ENCODE data around the gene ARID5A.

DNA sequence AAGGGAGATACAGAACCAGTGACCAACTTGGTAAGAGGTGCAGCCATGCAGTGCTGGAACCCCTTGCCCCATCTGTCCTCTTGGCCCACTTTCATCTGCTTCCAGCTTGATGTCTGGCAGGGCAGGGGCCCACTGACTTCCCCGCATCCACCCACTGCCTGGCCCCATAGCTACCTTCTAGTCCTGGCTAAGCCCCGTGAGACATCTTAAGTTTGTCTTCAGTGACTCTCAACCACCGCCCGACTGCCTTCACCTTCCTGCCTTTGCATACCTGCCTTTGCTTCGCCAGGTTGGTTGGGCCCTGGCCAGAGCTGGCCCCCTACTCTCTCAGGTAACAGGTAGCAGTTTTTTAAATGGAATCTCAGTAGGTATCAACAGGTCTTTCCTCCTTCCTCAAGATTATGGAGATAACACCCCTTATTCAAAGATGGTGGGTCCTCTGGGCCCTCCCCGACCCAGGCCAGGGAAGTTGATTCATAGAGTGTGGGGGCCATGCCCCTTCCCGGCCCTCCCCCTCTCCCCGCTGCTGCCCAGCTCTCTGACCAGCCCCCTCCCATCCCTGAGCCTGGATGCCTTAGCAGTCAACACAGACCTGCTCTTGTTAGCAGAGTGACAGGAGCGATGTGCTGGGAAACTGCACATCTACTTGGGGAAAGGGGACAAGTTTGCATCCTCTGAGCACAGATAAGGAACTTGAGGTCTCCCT, 2.8 kb downstream of the ARID5A start:
- TF ChIP-seq, protein P1, sequence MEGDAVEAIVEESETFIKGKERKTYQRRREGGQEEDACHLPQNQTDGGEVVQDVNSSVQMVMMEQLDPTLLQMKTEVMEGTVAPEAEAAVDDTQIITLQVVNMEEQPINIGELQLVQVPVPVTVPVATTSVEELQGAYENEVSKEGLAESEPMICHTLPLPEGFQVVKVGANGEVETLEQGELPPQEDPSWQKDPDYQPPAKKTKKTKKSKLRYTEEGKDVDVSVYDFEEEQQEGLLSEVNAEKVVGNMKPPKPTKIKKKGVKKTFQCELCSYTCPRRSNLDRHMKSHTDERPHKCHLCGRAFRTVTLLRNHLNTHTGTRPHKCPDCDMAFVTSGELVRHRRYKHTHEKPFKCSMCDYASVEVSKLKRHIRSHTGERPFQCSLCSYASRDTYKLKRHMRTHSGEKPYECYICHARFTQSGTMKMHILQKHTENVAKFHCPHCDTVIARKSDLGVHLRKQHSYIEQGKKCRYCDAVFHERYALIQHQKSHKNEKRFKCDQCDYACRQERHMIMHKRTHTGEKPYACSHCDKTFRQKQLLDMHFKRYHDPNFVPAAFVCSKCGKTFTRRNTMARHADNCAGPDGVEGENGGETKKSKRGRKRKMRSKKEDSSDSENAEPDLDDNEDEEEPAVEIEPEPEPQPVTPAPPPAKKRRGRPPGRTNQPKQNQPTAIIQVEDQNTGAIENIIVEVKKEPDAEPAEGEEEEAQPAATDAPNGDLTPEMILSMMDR (IDR thresholded peaks at IDR 0.05; ENCODE audit: insufficient read depth, low read length): no peak
- no peak for TF ChIP-seq POLR2AphosphoS5 (IDR thresholded peaks at IDR 0.05; ENCODE audit: low read depth)
- TF ChIP-seq, protein P2, sequence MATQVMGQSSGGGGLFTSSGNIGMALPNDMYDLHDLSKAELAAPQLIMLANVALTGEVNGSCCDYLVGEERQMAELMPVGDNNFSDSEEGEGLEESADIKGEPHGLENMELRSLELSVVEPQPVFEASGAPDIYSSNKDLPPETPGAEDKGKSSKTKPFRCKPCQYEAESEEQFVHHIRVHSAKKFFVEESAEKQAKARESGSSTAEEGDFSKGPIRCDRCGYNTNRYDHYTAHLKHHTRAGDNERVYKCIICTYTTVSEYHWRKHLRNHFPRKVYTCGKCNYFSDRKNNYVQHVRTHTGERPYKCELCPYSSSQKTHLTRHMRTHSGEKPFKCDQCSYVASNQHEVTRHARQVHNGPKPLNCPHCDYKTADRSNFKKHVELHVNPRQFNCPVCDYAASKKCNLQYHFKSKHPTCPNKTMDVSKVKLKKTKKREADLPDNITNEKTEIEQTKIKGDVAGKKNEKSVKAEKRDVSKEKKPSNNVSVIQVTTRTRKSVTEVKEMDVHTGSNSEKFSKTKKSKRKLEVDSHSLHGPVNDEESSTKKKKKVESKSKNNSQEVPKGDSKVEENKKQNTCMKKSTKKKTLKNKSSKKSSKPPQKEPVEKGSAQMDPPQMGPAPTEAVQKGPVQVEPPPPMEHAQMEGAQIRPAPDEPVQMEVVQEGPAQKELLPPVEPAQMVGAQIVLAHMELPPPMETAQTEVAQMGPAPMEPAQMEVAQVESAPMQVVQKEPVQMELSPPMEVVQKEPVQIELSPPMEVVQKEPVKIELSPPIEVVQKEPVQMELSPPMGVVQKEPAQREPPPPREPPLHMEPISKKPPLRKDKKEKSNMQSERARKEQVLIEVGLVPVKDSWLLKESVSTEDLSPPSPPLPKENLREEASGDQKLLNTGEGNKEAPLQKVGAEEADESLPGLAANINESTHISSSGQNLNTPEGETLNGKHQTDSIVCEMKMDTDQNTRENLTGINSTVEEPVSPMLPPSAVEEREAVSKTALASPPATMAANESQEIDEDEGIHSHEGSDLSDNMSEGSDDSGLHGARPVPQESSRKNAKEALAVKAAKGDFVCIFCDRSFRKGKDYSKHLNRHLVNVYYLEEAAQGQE (IDR thresholded peaks at IDR 0.05; ENCODE audit: insufficient replicate concordance, low read depth): no peak

Measured in HL-60 (cell line).